HG02885 (cell line): Measurements from ENCODE around the gene KANSL3.

ENCODE experiments used
- ATAC-seq: cut with Tn5 transposase; IDR thresholded peaks from one replicate; pipeline ENCODE4 v1.9.1; 2021; ENCODE audit warnings: mild to moderate bottlenecking; ENCODE audit not compliant: unreplicated experiment, poor library complexity

Gene KANSL3

DNA sequence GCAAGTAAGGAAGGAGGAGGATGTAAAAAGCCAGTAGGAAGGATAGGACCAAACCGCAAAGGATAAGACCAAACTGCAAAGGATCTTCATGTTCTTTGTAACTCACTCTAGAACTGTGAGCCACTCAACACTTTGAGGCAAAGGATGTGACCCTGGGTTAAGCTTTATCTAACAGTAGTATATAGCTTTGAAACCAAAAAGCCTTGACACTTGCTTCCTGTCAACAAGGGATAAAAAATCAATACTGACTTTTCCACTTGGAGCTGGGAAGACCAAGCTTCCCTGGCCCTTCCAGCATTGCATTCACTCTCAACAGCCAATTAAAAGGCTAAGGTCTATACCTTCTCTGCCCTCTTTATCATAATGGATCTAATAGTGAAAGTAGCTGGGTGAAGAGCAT, 22.0 kb downstream of the KANSL3 start:
- no peak for ATAC-seq

DNA sequence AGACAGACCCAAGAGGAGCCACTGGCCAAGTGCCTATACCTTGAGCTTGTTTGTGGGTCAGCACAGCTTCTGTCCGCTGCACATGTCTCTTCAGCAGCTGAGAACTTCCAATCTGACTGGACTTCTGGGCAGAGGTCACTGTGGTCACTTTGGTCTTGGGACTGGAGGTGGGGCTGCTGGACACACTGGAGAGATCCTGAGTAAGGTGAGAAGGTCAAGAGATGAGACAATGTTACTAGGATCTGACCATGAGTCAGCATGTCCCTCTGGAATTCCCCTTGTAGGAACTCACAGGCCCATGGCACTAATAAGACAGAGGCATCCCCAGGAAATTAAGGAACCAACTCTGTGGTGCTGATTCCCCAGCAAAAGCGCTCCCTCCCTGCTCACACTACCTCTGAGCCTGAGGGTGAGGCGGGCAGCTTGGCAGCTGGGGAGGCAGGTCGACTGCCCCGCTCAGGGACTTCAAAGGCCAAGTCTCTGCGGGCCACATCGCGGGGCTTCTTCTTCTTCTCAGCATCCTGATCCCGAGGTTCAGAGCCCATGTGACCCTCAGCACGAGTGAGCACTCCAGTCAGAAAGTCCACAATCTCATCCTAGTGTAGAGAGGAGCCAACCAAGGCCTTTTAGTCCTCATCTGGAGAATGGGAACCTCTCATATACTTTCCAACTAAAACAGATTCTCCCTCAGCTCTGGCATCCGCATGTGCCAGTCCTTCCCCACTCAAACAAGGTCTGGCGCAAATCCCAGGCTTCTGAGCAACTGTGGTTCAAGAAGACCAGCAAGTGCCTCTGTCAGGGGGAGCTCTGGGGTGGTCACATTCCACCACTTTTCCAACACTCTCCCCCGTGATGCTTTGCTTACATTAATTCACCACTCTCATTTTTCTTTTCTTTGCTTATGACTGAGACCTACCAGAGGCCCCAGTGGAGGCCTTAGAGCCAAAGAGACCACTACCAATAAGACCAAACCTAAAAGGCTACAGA, 29.4 kb downstream of the KANSL3 start:
- ATAC-seq: no peak

DNA sequence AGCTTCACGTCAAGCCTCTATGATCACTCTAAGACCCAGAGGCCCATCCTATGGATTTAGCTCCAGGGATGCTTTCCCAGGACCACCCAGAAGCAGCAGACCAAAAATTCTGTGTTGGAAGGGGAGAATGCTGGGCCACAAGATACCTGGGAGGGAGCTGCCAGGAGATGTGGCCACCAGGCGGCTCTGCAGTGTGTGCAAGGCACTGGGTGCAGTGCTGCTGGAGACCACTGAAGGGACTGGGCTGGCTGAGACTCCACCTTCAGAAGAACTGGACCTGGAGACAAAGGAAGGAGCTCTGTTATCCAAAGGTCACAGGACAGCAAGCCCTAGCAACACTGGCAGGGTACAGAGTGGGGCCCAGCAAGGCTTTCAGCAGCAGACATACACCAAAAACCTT, 34.0 kb downstream of the KANSL3 start:
- ATAC-seq: no peak

DNA sequence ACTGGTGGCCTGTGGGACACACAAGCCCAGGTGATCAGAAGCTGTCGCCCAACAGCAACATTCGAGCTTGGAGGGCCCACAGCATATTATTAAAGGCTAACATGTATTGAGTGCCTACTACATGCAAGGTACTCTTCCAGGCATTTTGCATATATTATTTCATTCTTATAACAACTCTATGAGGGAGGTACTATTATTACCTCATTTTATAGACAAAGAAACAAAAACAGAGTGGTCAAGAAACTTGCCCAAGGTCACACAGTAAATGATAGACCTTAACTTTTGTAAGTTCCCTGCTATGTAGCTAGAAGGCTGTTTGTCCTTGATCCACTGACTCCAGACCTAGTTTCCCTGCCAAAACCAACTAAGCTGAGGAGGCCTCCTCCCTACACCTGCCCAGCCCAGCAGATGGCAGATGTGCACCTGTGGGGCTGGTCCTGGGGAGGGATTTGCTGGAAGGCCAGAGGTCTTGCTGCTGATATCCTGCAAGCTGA, 35.7 kb downstream of the KANSL3 start:
- no peak for ATAC-seq

DNA sequence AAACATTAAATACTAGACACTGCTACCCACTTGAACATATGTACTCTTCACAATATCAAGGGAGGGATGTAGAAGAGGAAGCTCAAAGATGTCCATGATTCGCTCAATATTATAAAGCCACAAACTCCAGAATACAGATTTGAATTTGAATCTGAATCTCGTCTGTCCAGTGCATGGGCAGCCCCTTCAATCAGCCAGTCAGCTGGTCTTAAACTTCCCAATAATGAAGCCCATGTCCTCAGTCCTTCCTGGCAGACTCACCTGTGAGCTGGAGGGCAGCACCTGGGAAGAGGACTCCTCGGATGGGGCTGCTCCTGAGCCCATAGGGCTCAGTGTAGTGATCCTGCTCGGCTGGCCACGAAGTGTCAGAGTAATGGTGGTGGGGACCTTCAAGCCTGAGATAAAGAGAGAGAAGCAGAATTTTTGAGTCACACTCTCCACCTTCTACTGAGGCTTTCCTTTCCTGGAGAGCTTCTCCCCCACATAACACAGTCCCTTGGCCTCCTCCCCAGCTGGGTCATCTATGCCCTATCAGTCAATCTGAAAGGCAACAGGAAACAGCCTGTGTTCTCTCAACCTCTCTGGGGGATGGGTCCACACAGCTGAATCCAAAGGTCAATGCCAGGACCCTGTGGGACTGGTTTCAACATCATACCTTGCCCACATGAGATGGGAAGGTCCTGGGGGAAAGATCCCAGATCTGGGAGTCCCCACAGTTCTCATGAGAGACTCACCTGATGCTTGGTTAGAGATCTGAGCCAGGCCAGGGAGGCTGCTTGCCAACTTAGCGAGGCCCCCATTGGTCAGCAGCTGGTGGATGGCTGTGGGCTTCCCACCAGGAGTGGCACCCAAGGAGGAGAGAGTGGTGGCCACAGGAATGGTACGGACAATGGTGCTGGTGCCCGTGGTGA, 36.5 kb downstream of the KANSL3 start:
- no peak for ATAC-seq

GRCh38 chr2:96599941-96600340, 38.2 kb downstream of the KANSL3 start:
- ATAC-seq: no peak

- no peak for ATAC-seq
Measured at GRCh38 chr2:96596596-96596995, 41.5 kb downstream of the KANSL3 start.

DNA sequence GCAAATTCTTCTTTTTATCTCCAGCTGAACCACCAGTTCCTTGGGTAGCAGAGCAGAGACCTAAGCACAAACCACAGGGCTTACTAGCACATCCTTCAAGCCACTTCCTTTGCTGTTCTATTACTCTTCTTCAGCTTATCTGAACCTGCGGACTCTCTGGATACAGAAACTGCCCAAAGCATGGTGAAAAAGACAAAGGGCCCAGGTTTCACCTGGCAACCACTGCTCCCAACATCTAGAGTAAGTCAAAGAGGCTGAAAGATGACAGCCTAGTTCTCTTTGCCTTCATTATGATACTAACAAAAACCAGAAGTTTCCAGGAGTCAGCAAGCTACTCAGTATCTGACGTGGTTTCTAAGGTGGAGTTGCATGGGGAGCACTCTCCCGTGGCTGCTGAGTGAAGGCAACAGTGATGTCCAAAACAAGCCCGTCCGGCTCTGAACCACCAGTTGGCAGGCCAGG, 43.4 kb downstream of the KANSL3 start:
- no peak for ATAC-seq

GRCh38 chr2:96594282-96594681, 43.8 kb downstream of the KANSL3 start:
- no peak for ATAC-seq

DNA sequence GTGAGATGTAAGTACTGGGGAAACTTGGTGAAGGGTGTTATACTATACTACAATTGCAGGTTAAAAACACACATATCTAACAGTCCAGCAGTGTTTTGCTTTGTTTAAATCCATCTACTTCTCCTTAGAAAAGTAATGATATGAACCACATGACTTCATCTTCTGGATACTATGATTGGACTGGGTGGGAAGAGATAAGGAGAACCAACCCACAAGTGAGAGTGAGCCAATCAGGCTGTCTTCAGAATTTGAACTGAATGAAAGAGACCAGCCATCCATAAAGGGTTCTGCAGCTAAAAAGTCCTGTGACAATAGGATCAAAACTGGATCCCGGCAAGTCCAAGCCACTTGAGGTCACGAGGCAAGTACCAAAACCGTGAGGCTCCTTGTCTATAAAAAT, 46.6 kb downstream of the KANSL3 start:
- ATAC-seq: no peak

DNA sequence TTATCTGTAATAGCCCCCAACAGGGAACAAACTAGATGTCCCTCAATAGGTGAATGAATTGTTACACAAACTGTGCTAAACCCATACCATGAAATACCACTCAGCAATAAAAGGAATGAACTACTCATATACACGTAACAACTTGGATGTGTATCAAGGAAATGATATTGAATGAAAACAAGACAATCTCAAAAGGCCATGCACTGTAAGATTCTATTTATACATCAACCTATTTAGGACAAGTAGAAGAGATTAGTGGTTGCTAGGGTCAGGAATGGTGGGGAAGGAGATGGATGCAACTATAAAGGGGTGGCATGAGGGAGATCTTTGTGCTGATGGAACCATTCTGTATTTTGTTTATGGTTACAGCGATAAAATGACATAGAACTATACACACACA, 47.1 kb downstream of the KANSL3 start:
- ATAC-seq: no peak

- ATAC-seq: no peak
Measured at GRCh38 chr2:96587843-96588242, 50.3 kb downstream of the KANSL3 start.

DNA sequence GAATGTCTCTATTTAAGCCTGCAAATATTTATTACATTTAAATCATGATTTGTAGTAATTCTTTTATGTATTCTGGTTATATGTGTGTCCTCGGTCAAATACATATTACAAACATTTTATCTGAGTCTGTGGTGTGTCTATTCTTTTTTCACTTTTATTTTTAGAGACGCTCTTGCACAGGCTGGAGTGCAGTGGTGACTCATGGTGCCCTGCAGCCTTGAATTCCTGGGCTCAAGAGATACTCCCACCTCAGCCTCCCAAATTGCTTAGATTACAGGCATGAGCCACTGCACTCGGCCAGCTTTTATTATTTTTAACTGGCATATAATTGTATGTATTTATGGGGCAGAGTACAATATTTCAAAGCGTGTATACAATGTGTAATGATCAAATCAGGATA, 54.1 kb downstream of the KANSL3 start:
- ATAC-seq: no peak

GRCh38 chr2:96580771-96581170, 57.3 kb downstream of the KANSL3 start:
- no peak for ATAC-seq

- no peak for ATAC-seq
Measured at GRCh38 chr2:96579422-96579821, 58.7 kb downstream of the KANSL3 start.

DNA sequence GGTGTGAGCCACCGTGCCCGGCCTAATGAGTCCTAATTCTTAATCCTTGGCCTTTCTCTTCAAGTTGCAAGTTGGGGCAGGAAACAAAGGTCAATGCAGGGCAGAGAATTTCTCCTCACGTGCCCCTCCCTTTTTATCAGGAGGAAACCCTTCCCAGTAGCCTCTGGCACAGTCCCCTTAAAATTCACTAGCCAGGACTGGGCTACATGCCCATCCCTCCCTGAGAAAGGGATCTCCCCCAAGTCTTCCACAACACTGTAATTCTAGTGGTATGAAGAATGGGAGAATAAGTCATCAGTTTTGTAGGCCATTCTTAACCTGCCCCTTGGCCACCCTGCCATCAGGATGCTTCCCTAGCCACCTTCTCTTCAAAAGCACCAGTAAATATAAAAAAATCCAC, 59.4 kb downstream of the KANSL3 start:
- no peak for ATAC-seq

GRCh38 chr2:96577501-96577900, 60.6 kb downstream of the KANSL3 start:
- no peak for ATAC-seq

DNA sequence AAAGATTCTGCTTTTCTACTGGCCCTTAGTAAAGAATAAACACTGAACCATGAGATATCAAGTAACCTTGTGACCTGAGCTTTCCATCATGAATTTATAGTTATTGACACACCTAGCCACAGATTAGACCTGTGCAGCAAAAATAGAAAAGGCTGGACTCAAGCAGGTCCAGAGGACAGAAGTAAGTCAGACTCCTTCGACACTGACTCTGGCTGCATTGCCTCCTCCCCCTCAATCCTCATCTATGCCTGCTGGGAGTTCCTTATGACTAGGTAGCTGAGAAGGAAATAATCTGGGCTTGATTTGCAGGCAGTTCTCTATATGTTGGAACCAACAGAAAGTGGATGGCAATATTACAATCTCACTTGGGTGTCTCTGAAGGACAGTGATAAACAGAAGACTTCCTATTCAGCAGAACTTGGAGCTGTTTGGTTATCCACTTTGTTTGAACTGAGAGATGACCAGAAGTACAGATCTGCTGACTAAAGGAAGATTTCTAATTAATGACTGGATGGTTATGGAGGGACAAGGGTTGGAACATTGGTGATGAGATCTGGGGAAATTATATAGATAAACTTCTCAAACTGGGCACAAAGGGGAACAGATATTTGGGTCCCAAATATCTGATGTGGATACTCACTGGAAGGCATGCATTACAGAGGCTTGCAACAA, 62.2 kb downstream of the KANSL3 start:
- ATAC-seq: no peak

DNA sequence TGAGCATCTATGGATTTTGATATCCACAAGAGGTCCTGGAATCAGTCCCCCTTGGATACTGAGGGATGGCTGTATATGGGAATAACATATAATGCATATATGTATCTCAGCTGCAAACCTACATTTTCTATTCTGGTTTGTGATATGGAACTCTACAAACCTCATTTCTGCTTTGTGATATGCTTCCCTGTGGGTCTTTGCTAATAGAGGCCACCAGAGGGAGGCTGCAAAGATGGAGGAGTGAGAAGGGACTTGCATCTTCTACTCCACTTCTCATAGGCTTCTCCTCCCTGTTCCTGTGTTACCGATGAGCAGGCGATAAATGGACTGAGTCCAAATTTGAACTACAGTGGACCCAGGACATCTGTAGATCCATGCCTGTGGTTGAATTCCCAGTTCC, 63.7 kb downstream of the KANSL3 start:
- no peak for ATAC-seq

DNA sequence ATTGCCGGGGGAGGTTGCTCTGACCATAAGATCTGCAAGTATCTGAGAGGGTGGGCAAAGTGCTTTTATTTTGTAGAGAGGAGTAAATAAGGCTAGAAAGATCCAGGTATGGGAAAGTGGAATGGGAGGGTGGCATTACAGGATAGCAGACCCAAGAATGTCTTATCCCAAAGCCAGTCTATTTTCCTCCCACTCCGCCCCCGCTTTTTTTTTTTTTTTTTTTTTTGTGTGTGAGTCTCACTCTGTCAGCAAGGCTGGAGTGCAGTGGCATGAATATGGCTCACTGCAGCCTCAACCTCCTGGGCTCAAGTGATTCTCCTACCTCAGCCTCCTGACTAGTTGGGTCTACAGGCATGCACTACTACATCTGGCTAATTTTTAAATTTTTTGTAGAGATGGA, 70.0 kb downstream of the KANSL3 start:
- no peak for ATAC-seq
